GM12875 (cell line): ENCODE measurements around the gene PTPRD.

Experiments used
- H3K4me3 ChIP-seq: one replicate; pipeline ENCODE4 v1.5.1; 2011; ENCODE audit warnings: low read depth, low read length, control low read depth
- CTCF ChIP-seq: IDR thresholded peaks from 2 replicates; pipeline ENCODE4 v1.5.1; 2011; ENCODE audit warnings: low read depth, mild to moderate bottlenecking, control low read depth, inconsistent platforms, low read length, moderate library complexity, borderline replicate concordance; ENCODE audit not compliant: insufficient read depth

The PTPRD gene

GRCh38 chr9:8673830-8674229 lies 1939.0 kb downstream of the PTPRD start:
- TF ChIP-seq CTCF = no peak

GRCh38 chr9:8670751-8671150 lies 1942.1 kb downstream of the PTPRD start:
- no peak for TF ChIP-seq CTCF
- H3K4me3 ChIP-seq = no peak overlapping the region

More at GRCh38 chr9:8673830-8674229, 1939.0 kb downstream of the PTPRD start:
- H3K4me3 ChIP-seq = no peak overlapping the region

GRCh38 chr9:8668751-8669150 lies 1944.1 kb downstream of the PTPRD start:
- no peak for TF ChIP-seq CTCF
- no peak overlapping the region for H3K4me3 ChIP-seq

- no peak overlapping the region for H3K4me3 ChIP-seq
- no peak for TF ChIP-seq CTCF
These were observed 1944.6 kb downstream of the PTPRD start for GRCh38 chr9:8668231-8668630.

GRCh38 chr9:8666060-8666459 lies 1946.7 kb downstream of the PTPRD start:
- no peak for TF ChIP-seq CTCF
- H3K4me3 ChIP-seq = no peak overlapping the region

- H3K4me3 ChIP-seq = no peak overlapping the region
- no peak for TF ChIP-seq CTCF
These were observed 1952.4 kb downstream of the PTPRD start for GRCh38 chr9:8660383-8660782.

GRCh38 chr9:8659108-8659507 lies 1953.7 kb downstream of the PTPRD start:
- no peak for TF ChIP-seq CTCF
- no peak overlapping the region for H3K4me3 ChIP-seq
